ENCODE data around the gene TENT5C. TPM values are rescaled to one million over a fixed set of nuclear protein-coding genes. Genes with fewer than 3 reads are reported as not detected.

Gene TENT5C
- total and polyA plus RNA-seq, 9 of the 15 experiments (the other 6 are each of a cell fraction or from before 2014, with no cell fraction given) = 1.8 to 7.7 (median 4.0) TPM

DNA sequence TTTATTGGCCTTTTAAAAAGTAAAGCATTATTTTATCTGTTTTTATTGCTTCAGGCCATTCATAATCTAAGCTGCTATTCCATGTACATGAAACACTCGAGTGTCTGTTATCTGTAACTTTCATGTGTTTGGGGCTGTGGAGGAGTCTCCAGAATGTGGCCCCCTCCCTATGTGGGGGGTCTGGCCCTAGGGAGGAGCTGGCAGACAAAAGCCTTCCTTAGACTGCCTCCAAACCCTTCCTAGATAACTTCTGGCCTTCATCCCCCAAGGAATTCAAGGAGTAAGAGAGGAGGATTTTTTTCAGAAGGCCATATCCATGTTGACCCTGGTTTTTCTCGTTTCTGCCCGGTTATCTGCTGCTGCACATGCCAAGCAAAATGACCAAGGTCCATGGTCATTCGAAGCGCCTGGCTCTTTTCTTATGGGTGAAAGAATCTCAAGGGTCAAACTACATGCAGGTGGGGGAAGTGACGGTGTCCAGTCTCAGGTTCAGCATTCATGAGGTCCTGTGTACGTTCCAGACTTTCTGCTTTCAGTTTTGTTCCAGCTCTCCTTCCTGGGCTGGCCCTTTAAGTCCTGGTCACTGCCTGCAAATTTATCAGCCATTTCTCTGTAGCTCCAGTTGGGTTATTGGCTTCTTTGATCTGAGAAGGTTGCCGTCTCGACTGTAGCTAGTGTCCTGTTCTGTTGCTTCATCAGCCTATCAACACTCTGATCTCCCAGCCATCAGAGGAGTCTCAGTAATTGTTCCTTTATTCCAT lies 8.3 kb downstream of the TENT5C start (continued):
- TF ChIP-seq GTF2A2 (tag; IDR thresholded peaks at IDR 0.05) (no peak), NR1H2 (CRISPR knock-in tag; IDR thresholded peaks at IDR 0.05) (no peak), ARID2 (IDR thresholded peaks at IDR 0.05) (no peak), ZNF133 (CRISPR knock-in tag; IDR thresholded peaks at IDR 0.05) (no peak), MCM7 (IDR thresholded peaks at IDR 0.05) (no peak), NFIX (CRISPR knock-in tag; IDR thresholded peaks at IDR 0.05; ENCODE audit: low read depth) (no peak), KDM5B (IDR thresholded peaks at IDR 0.05; ENCODE audit: insufficient replicate concordance, low read depth, low read length) (no peak), DPF2 (IDR thresholded peaks at IDR 0.05) (no peak), SNRNP70 (optimal IDR thresholded peaks at IDR 0.05; ENCODE audit: low read depth, low read length) (no peak), ZEB2 (IDR thresholded peaks at IDR 0.05) (no peak), BCOR (IDR thresholded peaks at IDR 0.05) (no peak)
- TF ChIP-seq, protein P1, sequence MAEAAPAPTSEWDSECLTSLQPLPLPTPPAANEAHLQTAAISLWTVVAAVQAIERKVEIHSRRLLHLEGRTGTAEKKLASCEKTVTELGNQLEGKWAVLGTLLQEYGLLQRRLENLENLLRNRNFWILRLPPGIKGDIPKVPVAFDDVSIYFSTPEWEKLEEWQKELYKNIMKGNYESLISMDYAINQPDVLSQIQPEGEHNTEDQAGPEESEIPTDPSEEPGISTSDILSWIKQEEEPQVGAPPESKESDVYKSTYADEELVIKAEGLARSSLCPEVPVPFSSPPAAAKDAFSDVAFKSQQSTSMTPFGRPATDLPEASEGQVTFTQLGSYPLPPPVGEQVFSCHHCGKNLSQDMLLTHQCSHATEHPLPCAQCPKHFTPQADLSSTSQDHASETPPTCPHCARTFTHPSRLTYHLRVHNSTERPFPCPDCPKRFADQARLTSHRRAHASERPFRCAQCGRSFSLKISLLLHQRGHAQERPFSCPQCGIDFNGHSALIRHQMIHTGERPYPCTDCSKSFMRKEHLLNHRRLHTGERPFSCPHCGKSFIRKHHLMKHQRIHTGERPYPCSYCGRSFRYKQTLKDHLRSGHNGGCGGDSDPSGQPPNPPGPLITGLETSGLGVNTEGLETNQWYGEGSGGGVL (CRISPR knock-in tag; IDR thresholded peaks at IDR 0.05) = no peak
- TF ChIP-seq, protein P2, sequence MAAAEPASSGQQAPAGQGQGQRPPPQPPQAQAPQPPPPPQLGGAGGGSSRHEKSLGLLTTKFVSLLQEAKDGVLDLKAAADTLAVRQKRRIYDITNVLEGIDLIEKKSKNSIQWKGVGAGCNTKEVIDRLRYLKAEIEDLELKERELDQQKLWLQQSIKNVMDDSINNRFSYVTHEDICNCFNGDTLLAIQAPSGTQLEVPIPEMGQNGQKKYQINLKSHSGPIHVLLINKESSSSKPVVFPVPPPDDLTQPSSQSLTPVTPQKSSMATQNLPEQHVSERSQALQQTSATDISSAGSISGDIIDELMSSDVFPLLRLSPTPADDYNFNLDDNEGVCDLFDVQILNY (CRISPR knock-in tag; IDR thresholded peaks at IDR 0.05) = no peak
- TF ChIP-seq, protein P3, sequence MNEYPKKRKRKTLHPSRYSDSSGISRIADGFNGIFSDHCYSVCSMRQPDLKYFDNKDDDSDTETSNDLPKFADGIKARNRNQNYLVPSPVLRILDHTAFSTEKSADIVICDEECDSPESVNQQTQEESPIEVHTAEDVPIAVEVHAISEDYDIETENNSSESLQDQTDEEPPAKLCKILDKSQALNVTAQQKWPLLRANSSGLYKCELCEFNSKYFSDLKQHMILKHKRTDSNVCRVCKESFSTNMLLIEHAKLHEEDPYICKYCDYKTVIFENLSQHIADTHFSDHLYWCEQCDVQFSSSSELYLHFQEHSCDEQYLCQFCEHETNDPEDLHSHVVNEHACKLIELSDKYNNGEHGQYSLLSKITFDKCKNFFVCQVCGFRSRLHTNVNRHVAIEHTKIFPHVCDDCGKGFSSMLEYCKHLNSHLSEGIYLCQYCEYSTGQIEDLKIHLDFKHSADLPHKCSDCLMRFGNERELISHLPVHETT (CRISPR knock-in tag; conservative IDR thresholded peaks at IDR 0.05 in 1 of 2, IDR thresholded peaks at IDR 0.05 in 1 of 2) = no peak
- TF ChIP-seq, protein P4, sequence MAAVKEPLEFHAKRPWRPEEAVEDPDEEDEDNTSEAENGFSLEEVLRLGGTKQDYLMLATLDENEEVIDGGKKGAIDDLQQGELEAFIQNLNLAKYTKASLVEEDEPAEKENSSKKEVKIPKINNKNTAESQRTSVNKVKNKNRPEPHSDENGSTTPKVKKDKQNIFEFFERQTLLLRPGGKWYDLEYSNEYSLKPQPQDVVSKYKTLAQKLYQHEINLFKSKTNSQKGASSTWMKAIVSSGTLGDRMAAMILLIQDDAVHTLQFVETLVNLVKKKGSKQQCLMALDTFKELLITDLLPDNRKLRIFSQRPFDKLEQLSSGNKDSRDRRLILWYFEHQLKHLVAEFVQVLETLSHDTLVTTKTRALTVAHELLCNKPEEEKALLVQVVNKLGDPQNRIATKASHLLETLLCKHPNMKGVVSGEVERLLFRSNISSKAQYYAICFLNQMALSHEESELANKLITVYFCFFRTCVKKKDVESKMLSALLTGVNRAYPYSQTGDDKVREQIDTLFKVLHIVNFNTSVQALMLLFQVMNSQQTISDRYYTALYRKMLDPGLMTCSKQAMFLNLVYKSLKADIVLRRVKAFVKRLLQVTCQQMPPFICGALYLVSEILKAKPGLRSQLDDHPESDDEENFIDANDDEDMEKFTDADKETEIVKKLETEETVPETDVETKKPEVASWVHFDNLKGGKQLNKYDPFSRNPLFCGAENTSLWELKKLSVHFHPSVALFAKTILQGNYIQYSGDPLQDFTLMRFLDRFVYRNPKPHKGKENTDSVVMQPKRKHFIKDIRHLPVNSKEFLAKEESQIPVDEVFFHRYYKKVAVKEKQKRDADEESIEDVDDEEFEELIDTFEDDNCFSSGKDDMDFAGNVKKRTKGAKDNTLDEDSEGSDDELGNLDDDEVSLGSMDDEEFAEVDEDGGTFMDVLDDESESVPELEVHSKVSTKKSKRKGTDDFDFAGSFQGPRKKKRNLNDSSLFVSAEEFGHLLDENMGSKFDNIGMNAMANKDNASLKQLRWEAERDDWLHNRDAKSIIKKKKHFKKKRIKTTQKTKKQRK (IDR thresholded peaks at IDR 0.05; ENCODE audit: borderline replicate concordance, low read depth, low read length) = no peak
- TF ChIP-seq, protein P5, sequence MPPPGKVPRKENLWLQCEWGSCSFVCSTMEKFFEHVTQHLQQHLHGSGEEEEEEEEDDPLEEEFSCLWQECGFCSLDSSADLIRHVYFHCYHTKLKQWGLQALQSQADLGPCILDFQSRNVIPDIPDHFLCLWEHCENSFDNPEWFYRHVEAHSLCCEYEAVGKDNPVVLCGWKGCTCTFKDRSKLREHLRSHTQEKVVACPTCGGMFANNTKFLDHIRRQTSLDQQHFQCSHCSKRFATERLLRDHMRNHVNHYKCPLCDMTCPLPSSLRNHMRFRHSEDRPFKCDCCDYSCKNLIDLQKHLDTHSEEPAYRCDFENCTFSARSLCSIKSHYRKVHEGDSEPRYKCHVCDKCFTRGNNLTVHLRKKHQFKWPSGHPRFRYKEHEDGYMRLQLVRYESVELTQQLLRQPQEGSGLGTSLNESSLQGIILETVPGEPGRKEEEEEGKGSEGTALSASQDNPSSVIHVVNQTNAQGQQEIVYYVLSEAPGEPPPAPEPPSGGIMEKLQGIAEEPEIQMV (tag; conservative IDR thresholded peaks at IDR 0.05; ENCODE audit: low read depth) = no peak
- TF ChIP-seq, protein P6, sequence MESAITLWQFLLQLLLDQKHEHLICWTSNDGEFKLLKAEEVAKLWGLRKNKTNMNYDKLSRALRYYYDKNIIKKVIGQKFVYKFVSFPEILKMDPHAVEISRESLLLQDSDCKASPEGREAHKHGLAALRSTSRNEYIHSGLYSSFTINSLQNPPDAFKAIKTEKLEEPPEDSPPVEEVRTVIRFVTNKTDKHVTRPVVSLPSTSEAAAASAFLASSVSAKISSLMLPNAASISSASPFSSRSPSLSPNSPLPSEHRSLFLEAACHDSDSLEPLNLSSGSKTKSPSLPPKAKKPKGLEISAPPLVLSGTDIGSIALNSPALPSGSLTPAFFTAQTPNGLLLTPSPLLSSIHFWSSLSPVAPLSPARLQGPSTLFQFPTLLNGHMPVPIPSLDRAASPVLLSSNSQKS (CRISPR knock-in tag; IDR thresholded peaks at IDR 0.05) = no peak

Measured in K562 (cell line).